B cell (primary cell): Measurements from ENCODE around the gene SYNC. TPM values are rescaled to one million over a fixed set of nuclear protein-coding genes. Genes with fewer than 3 reads are reported as not detected.

Source experiments
- ATAC-seq: fragments of 200-7000 bp; cut with Tn5 transposase; one replicate; pipeline ENCODE4 v1.10.0; 2021; ENCODE audit warnings: low read depth, mild to moderate bottlenecking, moderate number of reproducible peaks, moderate library complexity
- CTCF ChIA-PET: fragments of 350-600 bp; sonication (Branson Sonifier 250); formaldehyde crosslinking; loops from one replicate; lab custom pipeline; 2021; ENCODE audit warnings: antibody characterized with exemption, inconsistent platforms; lab: Charles Lee
- POLR2A ChIA-PET: fragments of 350-600 bp; sonication (Branson Sonifier 250); formaldehyde crosslinking; loops from one replicate; lab custom pipeline; 2021; ENCODE audit warnings: antibody characterized with exemption; lab: Charles Lee
- DNase-seq: peaks from one replicate; pipeline ENCODE4 v3.0.0; 2013
- H2AFZ ChIP-seq: 2 replicates; pipeline ENCODE4 v1.6.1; 2012; ENCODE audit warnings: mild to moderate bottlenecking, low read depth, low read length; ENCODE audit not compliant: insufficient read depth, poor library complexity, severe bottlenecking
- H3K27ac ChIP-seq, 2 donors: 1 replicate in 1 of 2; 2 replicates in 1 of 2; pipeline ENCODE4 v1.5.1; 2012 to 2013; ENCODE audit warnings: low read length in 2 of 2, mild to moderate bottlenecking in 2 of 2, moderate library complexity in 1 of 2
- H3K27me3 ChIP-seq, 4 experiments: fragments of 200-600 bp in 1 of 4; sonication (generic) in 1 of 4; replicated peaks in 1 of 4; 1 replicate in 2 of 4; 2 replicates in 2 of 4; pipeline versions ENCODE4 v1.6.1 to v1.7.0; 2013 to 2016; ENCODE audit warnings: low read length in 3 of 4, mild to moderate bottlenecking in 2 of 4, mixed read lengths in 1 of 4, moderate library complexity in 1 of 4; ENCODE audit not compliant: insufficient read depth in 4 of 4, control insufficient read depth in 3 of 4; ENCODE audit errors: control extremely low read depth in 1 of 4
- H3K36me3 ChIP-seq, 2 experiments: replicated peaks in 1 of 2; 1 replicate in 1 of 2; 2 replicates in 1 of 2; pipeline versions ENCODE4 v1.6.1 to v1.7.1; 2013; ENCODE audit warnings: low read length in 1 of 2; ENCODE audit not compliant: insufficient read depth in 2 of 2, control insufficient read depth in 1 of 2; ENCODE audit errors: control extremely low read depth in 1 of 2, extremely low read depth in 1 of 2
- H3K4me1 ChIP-seq, 2 donors: fragments of 200-600 bp in 1 of 2; sonication (generic) in 1 of 2; 1 replicate in 1 of 2; 2 replicates in 1 of 2; pipeline versions ENCODE4 v1.5.1 to v1.6.1; 2013 to 2017; ENCODE audit warnings: low read length in 2 of 2; ENCODE audit not compliant: control insufficient read depth in 2 of 2, insufficient read depth in 2 of 2
- H3K4me2 ChIP-seq: replicated peaks from 2 replicates; pipeline ENCODE3; 2012; ENCODE audit warnings: mild to moderate bottlenecking, low read depth, low read length; ENCODE audit not compliant: poor library complexity, severe bottlenecking
- H3K4me3 ChIP-seq, 5 experiments: fragments of 200-600 bp in 1 of 5; sonication (generic) in 1 of 5; 1 replicate in 3 of 5; 2 replicates in 2 of 5; pipeline versions ENCODE4 v1.5.1 to v1.7.0; 2011 to 2016; ENCODE audit warnings: low read length in 4 of 5, mild to moderate bottlenecking in 4 of 5, low read depth in 2 of 5, control low read depth in 1 of 5, moderate library complexity in 1 of 5; ENCODE audit not compliant: insufficient read depth in 1 of 5; ENCODE audit errors: control extremely low read depth in 1 of 5, extremely low read depth in 1 of 5
- H3K79me2 ChIP-seq: fragments of 200-600 bp; sonication (generic); one replicate; pipeline ENCODE4 v1.6.0; 2016; ENCODE audit warnings: low read length; ENCODE audit not compliant: control insufficient read depth, insufficient read depth
- H3K9ac ChIP-seq: fragments of 200-600 bp; sonication (generic); 2 replicates; pipeline ENCODE4 v1.6.1; 2017; ENCODE audit warnings: mild to moderate bottlenecking, low read length, moderate library complexity
- H3K9me3 ChIP-seq, 3 donors: one replicate each; pipeline versions ENCODE4 v1.6.1 to v1.7.1; 2013; ENCODE audit warnings: low read length in 2 of 3; ENCODE audit not compliant: control insufficient read depth in 2 of 3, insufficient read depth in 1 of 3; ENCODE audit errors: control extremely low read depth in 1 of 3
- H4K20me1 ChIP-seq: 2 replicates; pipeline ENCODE4 v1.6.0; 2012; ENCODE audit warnings: mild to moderate bottlenecking, low read length; ENCODE audit not compliant: insufficient read depth, control insufficient read depth, poor library complexity, severe bottlenecking
- H3K27ac Mint-ChIP-seq: one replicate; pipeline ENCODE4 v1.8.0; 2021; ENCODE audit warnings: mixed read lengths
- H3K27me3 Mint-ChIP-seq: one replicate; pipeline ENCODE4 v1.8.0; 2021; ENCODE audit warnings: mixed read lengths
- H3K4me1 Mint-ChIP-seq: one replicate; pipeline ENCODE4 v1.8.0; 2021; ENCODE audit warnings: mixed read lengths
- H3K4me3 Mint-ChIP-seq: one replicate; pipeline ENCODE4 v1.8.0; 2021; ENCODE audit warnings: mixed read lengths
- H3K9me3 Mint-ChIP-seq: one replicate; pipeline ENCODE4 v1.8.0; 2022; ENCODE audit warnings: mixed read lengths; ENCODE audit not compliant: insufficient read depth
- CTCF ChIP-seq: fragments of 200-600 bp; IDR thresholded peaks from one replicate; pipeline ENCODE4 v1.8.0; 2022; ENCODE audit warnings: antibody characterized with exemption, mild to moderate bottlenecking
- EZH2 ChIP-seq: IDR thresholded peaks from 2 replicates; pipeline ENCODE4 v1.6.1; 2012; ENCODE audit warnings: borderline replicate concordance, low read depth, mild to moderate bottlenecking, moderate library complexity, low read length; ENCODE audit not compliant: insufficient read depth, poor library complexity, severe bottlenecking
- WGBS: methylation state at CpG from one replicate; pipeline ENCODE4 v1.1.5; 2013; ENCODE audit warnings: missing lambda C conversion rate; ENCODE audit not compliant: insufficient coverage; 5-methylcytosine and 5-hydroxymethylcytosine counted together
- intact Hi-C: fragments of 100-400 bp; cut with micrococcal nuclease; formaldehyde crosslinking; loops from one replicate; pipeline ENCODE4 v1.10.0; 2022
- polyA plus RNA-seq: library from polyadenylated mRNA; depleted of rRNA; stranded (reverse); fragments of >200 nt; gene quantifications from 2 replicates; pipeline ENCODE4 v1.2.3, GENCODE V29; 2012
- total RNA-seq, 2 donors: library from RNA; stranded (reverse); fragments of 120-200 nt in 1 of 2; gene quantifications; 1 replicate in 1 of 2; 2 replicates in 1 of 2; pipeline versions ENCODE4 v1.2.3 to v1.2.4, GENCODE V29; 2013 to 2022

Gene SYNC
- total and polyA plus RNA-seq, 2 donors (not counting 1 experiment from before 2014, with no cell fraction given), result not detected

- no peak for DNase-seq
- H3K27ac Mint-ChIP-seq, result no peak overlapping the region
- no peak for ATAC-seq
- intact Hi-C loops, result no loop called here
- WGBS, result 78% methylated on average over 16 of the region's 18 CpGs
- H3K27me3 Mint-ChIP-seq, result peaks cover 35% of the 10 kb centered on the region
- peaks cover 13 to 19% of the 10 kb centered on the region in 2 donors for H3K4me1 ChIP-seq
- H3K36me3 ChIP-seq, result no peaks in the 10 kb centered on the region
- H3K9me3 Mint-ChIP-seq, result no peaks in the 10 kb centered on the region
- no peaks in the 10 kb centered on the region for H3K79me2 ChIP-seq
- no peaks in the 10 kb centered on the region for H4K20me1 ChIP-seq
- H2AFZ ChIP-seq, result peak overlapping the region; percentile 60
- H3K27me3 ChIP-seq, result peaks cover 0 to 38% (median 18%) of the 10 kb centered on the region in 4 experiments
- no peaks in the 10 kb centered on the region for H3K9me3 ChIP-seq
- H3K9ac ChIP-seq, result peak overlapping the region; percentile 60
- CTCF ChIA-PET, result interaction anchor here (0.6 kb wide), 1 partner anchor 92 kb away, joined by 3 read pairs; no protein-coding TSS in a partner anchor
- POLR2A ChIA-PET, result no interaction called here
- H3K4me1 Mint-ChIP-seq, result peaks cover 18% of the 10 kb centered on the region
- no peak overlapping the region for H3K27ac ChIP-seq
- peak overlapping the region; percentile 52 for H3K4me3 Mint-ChIP-seq
- TF ChIP-seq EZH2 (no peak), CTCF (no peak)
- peak overlapping the region in 2 of 5 experiments; percentile 34 to 69 for H3K4me3 ChIP-seq
- H3K4me2 ChIP-seq, result peak overlapping the region; percentile 92
These were observed 1.1 kb upstream of the SYNC start for GRCh38 chr1:32703479-32704291.

- H3K9me3 Mint-ChIP-seq, result no peaks in the 10 kb centered on the region
- CTCF ChIA-PET, result no interaction called here
- H3K27ac Mint-ChIP-seq, result peak overlapping the region; percentile 26
- peak overlapping the region; percentile 60 for H2AFZ ChIP-seq
- no peak for ATAC-seq
- H3K4me1 Mint-ChIP-seq, result peaks cover 21% of the 10 kb centered on the region
- H3K27ac ChIP-seq, result no peak overlapping the region
- peaks cover 0 to 38% (median 18%) of the 10 kb centered on the region in 4 experiments for H3K27me3 ChIP-seq
- H3K79me2 ChIP-seq, result no peaks in the 10 kb centered on the region
- intact Hi-C loops, result no loop called here
- H3K4me3 Mint-ChIP-seq, result peak overlapping the region; percentile 77
- H3K9ac ChIP-seq, result no peak overlapping the region
- peak overlapping the region; percentile 92 for H3K4me2 ChIP-seq
- H3K4me1 ChIP-seq, result peaks cover 16 to 19% of the 10 kb centered on the region in 2 donors
- no peaks in the 10 kb centered on the region for H4K20me1 ChIP-seq
- no peak for DNase-seq
- H3K9me3 ChIP-seq, result no peaks in the 10 kb centered on the region
- H3K4me3 ChIP-seq, result no peak overlapping the region
- TF ChIP-seq EZH2 (no peak), CTCF (no peak)
- 12% methylated on average over 23 of the region's 27 CpGs for WGBS
- H3K36me3 ChIP-seq, result no peaks in the 10 kb centered on the region
- POLR2A ChIA-PET, result no interaction called here
- peaks cover 35% of the 10 kb centered on the region for H3K27me3 Mint-ChIP-seq
These were observed 495 bp downstream of the SYNC start for GRCh38 chr1:32701951-32702598.
